ENCODE data around the gene FTCDNL1. TPM values are rescaled to one million over a fixed set of nuclear protein-coding genes. Genes with fewer than 3 reads are reported as not detected.

The FTCDNL1 gene
- total RNA-seq, 1 donor = 1.5 TPM

Small RNA genes lying within 50 kb of the gene (small RNA-seq; reads per million reads assigned to genes)
- not detected for gene AC108032.1
- gene RN7SL717P = not detected

Other genes starting within 250 kb of the FTCDNL1 start
- 6.7 and 22.2 TPM in 2 replicates for gene C2orf69, start 60.1 kb upstream of the FTCDNL1 start, total RNA-seq (ENCODE audit: low replicate concordance)
- gene TYW5, start 104.3 kb upstream of the FTCDNL1 start, total RNA-seq (ENCODE audit: low replicate concordance) = 7.8 and 8.3 TPM in 2 replicates
- gene MAIP1, start 104.4 kb upstream of the FTCDNL1 start, total RNA-seq (ENCODE audit: low replicate concordance) = 5.6 and 23.3 TPM in 2 replicates

All from fibroblast of the aortic adventitia (primary cell).